C4-2B (cell line): Measurements from ENCODE around the gene PFKP.

ENCODE experiments used
- ZFX ChIP-seq: fragments of 450-650 bp; IDR thresholded peaks from 2 replicates; pipeline ENCODE4 v1.6.1; 2017
- TF ChIP-seq, protein P1 (sequence below): fragments of 450-650 bp; conservative IDR thresholded peaks from 2 replicates; pipeline ENCODE4 v1.5.1; 2017; ENCODE audit warnings: mild to moderate bottlenecking

DNA sequence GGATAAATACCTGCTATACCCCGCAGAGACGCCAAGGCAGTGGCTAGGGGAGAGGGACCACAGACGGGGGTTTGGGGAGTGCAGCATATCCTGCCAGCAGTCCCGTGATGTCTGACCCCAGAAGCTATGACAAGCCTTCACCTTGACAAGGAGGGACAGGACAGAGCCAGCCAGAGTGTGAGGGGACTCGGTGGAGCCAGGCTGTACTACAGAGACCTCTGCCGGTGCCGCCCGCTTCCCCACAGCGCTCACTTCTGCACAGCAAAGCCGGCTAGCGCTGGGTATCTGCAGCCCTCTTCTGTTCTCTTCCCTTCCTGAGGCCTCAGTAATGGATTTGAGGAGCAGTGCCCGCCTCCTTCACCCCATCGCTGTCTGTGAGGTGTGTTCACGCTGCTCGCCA, 47.0 kb upstream of the PFKP start:
- TF ChIP-seq, protein P1, sequence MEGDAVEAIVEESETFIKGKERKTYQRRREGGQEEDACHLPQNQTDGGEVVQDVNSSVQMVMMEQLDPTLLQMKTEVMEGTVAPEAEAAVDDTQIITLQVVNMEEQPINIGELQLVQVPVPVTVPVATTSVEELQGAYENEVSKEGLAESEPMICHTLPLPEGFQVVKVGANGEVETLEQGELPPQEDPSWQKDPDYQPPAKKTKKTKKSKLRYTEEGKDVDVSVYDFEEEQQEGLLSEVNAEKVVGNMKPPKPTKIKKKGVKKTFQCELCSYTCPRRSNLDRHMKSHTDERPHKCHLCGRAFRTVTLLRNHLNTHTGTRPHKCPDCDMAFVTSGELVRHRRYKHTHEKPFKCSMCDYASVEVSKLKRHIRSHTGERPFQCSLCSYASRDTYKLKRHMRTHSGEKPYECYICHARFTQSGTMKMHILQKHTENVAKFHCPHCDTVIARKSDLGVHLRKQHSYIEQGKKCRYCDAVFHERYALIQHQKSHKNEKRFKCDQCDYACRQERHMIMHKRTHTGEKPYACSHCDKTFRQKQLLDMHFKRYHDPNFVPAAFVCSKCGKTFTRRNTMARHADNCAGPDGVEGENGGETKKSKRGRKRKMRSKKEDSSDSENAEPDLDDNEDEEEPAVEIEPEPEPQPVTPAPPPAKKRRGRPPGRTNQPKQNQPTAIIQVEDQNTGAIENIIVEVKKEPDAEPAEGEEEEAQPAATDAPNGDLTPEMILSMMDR, result no peak
- no peak for TF ChIP-seq ZFX
